DND-41 (cell line): ENCODE data around the gene PCK1.

Experiments
- ATAC-seq: fragments of 200-7000 bp; cut with Tn5 transposase; 3 replicates; pipeline ENCODE4 v1.9.1; 2021; ENCODE audit warnings: low read depth; ENCODE audit not compliant: insufficient read depth
- DNase-seq: peaks from one replicate; pipeline ENCODE4 v3.0.0-alpha.2; 2020
- H2AFZ ChIP-seq: 2 replicates; pipeline ENCODE4 v1.6.0; 2012; ENCODE audit warnings: low read depth, low read length
- H3K27ac ChIP-seq: 2 replicates; pipeline ENCODE4 v1.5.1; 2012; ENCODE audit warnings: low read length, inconsistent platforms
- H3K27me3 ChIP-seq: fragments of 200-600 bp; sonication (generic); 2 replicates; pipeline ENCODE4 v1.6.0; 2012; ENCODE audit warnings: low read length, mild to moderate bottlenecking, inconsistent platforms; ENCODE audit not compliant: insufficient read depth, poor library complexity
- H3K36me3 ChIP-seq: 2 replicates; pipeline ENCODE4 v1.5.1; 2012; ENCODE audit warnings: low read length, inconsistent platforms; ENCODE audit not compliant: insufficient read depth
- H3K4me1 ChIP-seq: 2 replicates; pipeline ENCODE4 v1.5.1; 2012; ENCODE audit warnings: mild to moderate bottlenecking, low read length; ENCODE audit not compliant: insufficient read depth
- H3K4me2 ChIP-seq: 2 replicates; pipeline ENCODE4 v1.6.0; 2012; ENCODE audit warnings: mild to moderate bottlenecking, moderate library complexity, low read length, inconsistent platforms; ENCODE audit not compliant: insufficient read depth
- H3K4me3 ChIP-seq, 2 experiments: fragments of 200-600 bp in 1 of 2; shearing (Covaris generic) in 1 of 2; 2 replicates each; pipeline ENCODE4 v1.5.1; 2012 to 2016; ENCODE audit warnings: inconsistent platforms in 2 of 2, low read length in 2 of 2, mild to moderate bottlenecking in 2 of 2, low read depth in 1 of 2, moderate library complexity in 1 of 2
- H3K79me2 ChIP-seq: 2 replicates; pipeline ENCODE4 v1.6.0; 2012; ENCODE audit warnings: low read length, inconsistent platforms; ENCODE audit not compliant: insufficient read depth
- H3K9ac ChIP-seq: 2 replicates; pipeline ENCODE4 v1.6.0; 2012; ENCODE audit warnings: low read depth, mild to moderate bottlenecking, inconsistent platforms, low read length, moderate library complexity
- H3K9me3 ChIP-seq: 2 replicates; pipeline ENCODE4 v1.5.1; 2012; ENCODE audit warnings: low read length, moderate library complexity, mild to moderate bottlenecking, inconsistent platforms; ENCODE audit not compliant: insufficient read depth, severe bottlenecking
- H4K20me1 ChIP-seq: 2 replicates; pipeline ENCODE4 v1.6.0; 2012; ENCODE audit warnings: low read length; ENCODE audit not compliant: insufficient read depth
- CTCF ChIP-seq: IDR thresholded peaks from 2 replicates; pipeline ENCODE4 v1.5.1; 2012; ENCODE audit warnings: borderline replicate concordance, low read length, moderate library complexity, mild to moderate bottlenecking; ENCODE audit not compliant: poor library complexity, severe bottlenecking; ENCODE audit errors: extremely low read depth
- EZH2 ChIP-seq: IDR thresholded peaks from 3 replicates; pipeline ENCODE4 v1.6.1; 2012; ENCODE audit warnings: borderline replicate concordance, low read depth, mild to moderate bottlenecking, moderate library complexity, low read length, inconsistent platforms; ENCODE audit not compliant: severe bottlenecking

PCK1 gene

DNA sequence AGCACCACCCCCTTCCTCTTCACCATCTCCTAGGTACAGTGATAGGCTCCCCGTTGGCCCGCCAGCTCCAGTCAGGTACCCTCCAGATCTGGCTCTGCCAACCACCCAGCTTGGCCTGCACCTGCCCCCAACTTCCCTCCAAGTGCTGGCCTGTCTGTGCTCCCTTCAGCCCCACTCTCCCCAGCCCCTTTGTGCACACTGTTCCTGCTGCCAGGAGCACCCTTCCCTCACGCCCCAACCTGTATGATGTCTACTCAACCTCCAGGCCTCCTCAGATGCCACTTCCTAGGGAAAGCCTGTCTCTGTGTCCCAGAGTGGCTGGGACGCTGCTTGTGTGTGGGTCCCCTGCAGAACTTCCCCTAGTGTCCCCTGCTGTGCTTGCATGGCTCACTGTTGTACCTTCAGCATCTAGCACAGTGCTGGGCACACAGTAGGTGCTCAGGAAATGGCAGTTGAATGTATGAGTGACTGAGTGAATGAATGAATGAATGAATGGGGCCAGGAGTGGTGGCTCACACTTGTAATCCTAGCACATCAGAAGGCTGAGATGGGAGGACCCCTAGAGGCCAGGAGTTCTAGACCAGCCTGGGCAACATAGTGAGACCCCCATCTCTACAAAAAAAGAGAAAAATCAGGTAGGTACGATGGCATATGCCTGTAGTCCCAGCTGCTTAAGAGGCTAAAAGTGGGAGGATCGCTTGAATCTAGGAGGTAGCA, 56.3 kb downstream of the PCK1 start:
- ATAC-seq (no peak), DNase-seq (no peak)
- H3K79me2 ChIP-seq, result no peaks in the 10 kb centered on the region
- peaks cover 56% of the 10 kb centered on the region for H4K20me1 ChIP-seq
- no peak overlapping the region for H3K27ac ChIP-seq
- TF ChIP-seq CTCF (no peak), EZH2 (no peak)
- H3K36me3 ChIP-seq, result no peaks in the 10 kb centered on the region
- H2AFZ ChIP-seq, result no peak overlapping the region
- H3K9me3 ChIP-seq, result no peaks in the 10 kb centered on the region
- H3K27me3 ChIP-seq, result peaks cover 11% of the 10 kb centered on the region
- peaks cover 44% of the 10 kb centered on the region for H3K4me1 ChIP-seq
- H3K4me2 ChIP-seq, result no peak overlapping the region
- no peak overlapping the region for H3K9ac ChIP-seq
- no peak overlapping the region for H3K4me3 ChIP-seq
